Measurements from ENCODE around the gene MINPP1. TPM values are rescaled to one million over a fixed set of nuclear protein-coding genes. Genes with fewer than 3 reads are reported as not detected.

MINPP1 gene
- total and polyA plus RNA-seq, 2 donors from 2014 or later = 13.1 to 15.7 TPM

GRCh38 chr10:87508837-87509236 is 4.1 kb downstream of the MINPP1 start:
- no peak for TF ChIP-seq CTCF (IDR thresholded peaks at IDR 0.05; ENCODE audit: borderline replicate concordance, extremely low read depth, insufficient read depth)
- no peaks in the 10 kb centered on the region for H3K27me3 ChIP-seq (ENCODE audit: control insufficient read depth, insufficient read depth, low read length)
- no peak overlapping the region for H3K4me3 ChIP-seq (ENCODE audit: low read length in 3 of 3)
- no peaks in the 10 kb centered on the region for H3K9me3 ChIP-seq (ENCODE audit: control insufficient read depth in 2 of 3, insufficient read depth in 1 of 3, low read length in 3 of 3)
- H3K36me3 ChIP-seq (ENCODE audit: control insufficient read depth in 2 of 3, insufficient read depth in 3 of 3, low read length in 3 of 3) = peaks cover 0 to 17% (median 8%) of the 10 kb centered on the region in 3 donors
- H3K4me1 ChIP-seq (ENCODE audit: control insufficient read depth in 2 of 3, insufficient read depth in 2 of 3, low read depth in 1 of 3, low read length in 3 of 3) = peaks cover 0 to 5% (median 2%) of the 10 kb centered on the region in 3 donors
- H3K9ac ChIP-seq (ENCODE audit: low read length in 3 of 3) = no peak overlapping the region
- FAIRE-seq = no peak
- no peak overlapping the region for H3K27ac ChIP-seq (ENCODE audit: low read depth in 2 of 2, low read length in 2 of 2)
- no peak for DNase-seq
- intact Hi-C loops (cut with DNase I) = no loop called here

DNA sequence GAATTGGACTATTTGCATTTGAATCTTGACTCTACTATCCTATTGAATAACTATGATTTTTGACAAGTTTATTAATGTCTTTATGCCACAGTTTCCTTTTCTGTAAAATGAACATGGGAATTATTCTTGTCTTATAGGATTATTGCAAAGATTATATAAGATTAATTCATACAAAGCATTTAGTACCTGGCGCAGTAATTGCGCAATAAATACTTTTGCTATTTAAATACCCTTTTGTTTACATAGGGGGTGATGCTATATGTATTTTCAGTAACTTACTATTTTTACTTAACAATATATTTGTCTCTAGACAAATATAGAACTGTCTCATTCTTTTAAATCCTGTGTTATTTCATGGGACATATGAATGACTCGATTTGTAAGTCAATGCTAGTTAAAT is 5.3 kb downstream of the MINPP1 start:
- no peak for TF ChIP-seq CTCF (IDR thresholded peaks at IDR 0.05; ENCODE audit: borderline replicate concordance, extremely low read depth, insufficient read depth)
- Histone ChIP-seq H3K9ac (ENCODE audit: low read length in 3 of 3) (no peak overlapping the region), H3K27me3 (ENCODE audit: control insufficient read depth, insufficient read depth, low read length) (no peaks in the 10 kb centered on the region), H3K9me3 (ENCODE audit: control insufficient read depth in 2 of 3, insufficient read depth in 1 of 3, low read length in 3 of 3) (no peaks in the 10 kb centered on the region), H3K36me3 (ENCODE audit: control insufficient read depth in 2 of 3, insufficient read depth in 3 of 3, low read length in 3 of 3) (peaks cover 0 to 20% (median 12%) of the 10 kb centered on the region in 3 donors), H3K4me1 (ENCODE audit: control insufficient read depth in 2 of 3, insufficient read depth in 2 of 3, low read depth in 1 of 3, low read length in 3 of 3) (peaks cover 0 to 5% (median 2%) of the 10 kb centered on the region in 3 donors), H3K4me3 (ENCODE audit: low read length in 3 of 3) (no peak overlapping the region), H3K27ac (ENCODE audit: low read depth in 2 of 2, low read length in 2 of 2) (no peak overlapping the region)
- intact Hi-C loops (cut with DNase I) = no loop called here
- FAIRE-seq = no peak
- DNase-seq = no peak

GRCh38 chr10:87511526-87511925 is 6.8 kb downstream of the MINPP1 start:
- no peak for TF ChIP-seq CTCF (IDR thresholded peaks at IDR 0.05; ENCODE audit: borderline replicate concordance, extremely low read depth, insufficient read depth)
- Histone ChIP-seq H3K9ac (ENCODE audit: low read length in 3 of 3) (no peak overlapping the region), H3K27ac (ENCODE audit: low read depth in 2 of 2, low read length in 2 of 2) (no peak overlapping the region), H3K27me3 (ENCODE audit: control insufficient read depth, insufficient read depth, low read length) (no peaks in the 10 kb centered on the region), H3K4me3 (ENCODE audit: low read length in 3 of 3) (no peak overlapping the region), H3K4me1 (ENCODE audit: control insufficient read depth in 2 of 3, insufficient read depth in 2 of 3, low read depth in 1 of 3, low read length in 3 of 3) (peaks cover 0 to under 1% (median under 1%) of the 10 kb centered on the region in 3 donors), H3K9me3 (ENCODE audit: control insufficient read depth in 2 of 3, insufficient read depth in 1 of 3, low read length in 3 of 3) (no peaks in the 10 kb centered on the region), H3K36me3 (ENCODE audit: control insufficient read depth in 2 of 3, insufficient read depth in 3 of 3, low read length in 3 of 3) (peaks cover 2 to 20% (median 12%) of the 10 kb centered on the region in 3 donors)
- intact Hi-C loops (cut with DNase I) = no loop called here
- DNase-seq = no peak
- FAIRE-seq = no peak

DNA sequence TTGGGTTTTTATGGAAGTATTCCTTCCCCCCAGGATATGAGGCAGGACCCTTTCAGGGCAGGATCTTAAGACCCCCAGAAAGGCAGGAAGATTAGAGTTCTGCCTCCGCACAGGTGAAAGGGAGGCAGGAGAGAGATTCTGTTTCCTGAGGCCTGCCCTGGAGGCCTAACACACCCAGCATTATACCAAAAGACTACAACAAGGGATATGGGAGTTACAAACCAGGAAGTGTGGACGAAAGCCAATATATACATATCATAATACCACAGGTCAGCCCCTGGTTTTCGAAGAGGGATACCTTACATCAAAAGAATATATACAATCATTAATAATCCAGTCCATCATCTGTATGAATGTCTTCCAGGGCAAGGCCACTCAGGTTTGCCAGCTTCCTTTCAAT is 14.2 kb downstream of the MINPP1 start:
- intact Hi-C loops (cut with DNase I) = no loop called here
- H3K36me3 ChIP-seq (ENCODE audit: control insufficient read depth in 2 of 3, insufficient read depth in 3 of 3, low read length in 3 of 3) = peaks cover 2 to 14% (median 13%) of the 10 kb centered on the region in 3 donors
- TF ChIP-seq CTCF (IDR thresholded peaks at IDR 0.05; ENCODE audit: borderline replicate concordance, extremely low read depth, insufficient read depth) = no peak
- no peaks in the 10 kb centered on the region for H3K9me3 ChIP-seq (ENCODE audit: control insufficient read depth in 2 of 3, insufficient read depth in 1 of 3, low read length in 3 of 3)
- H3K4me1 ChIP-seq (ENCODE audit: control insufficient read depth in 2 of 3, insufficient read depth in 2 of 3, low read depth in 1 of 3, low read length in 3 of 3) = peaks cover 0 to 2% (median 0%) of the 10 kb centered on the region in 3 donors
- DNase-seq (no peak), FAIRE-seq (no peak)
- no peak overlapping the region for H3K4me3 ChIP-seq (ENCODE audit: low read length in 3 of 3)
- no peak overlapping the region for H3K27ac ChIP-seq (ENCODE audit: low read depth in 2 of 2, low read length in 2 of 2)
- no peaks in the 10 kb centered on the region for H3K27me3 ChIP-seq (ENCODE audit: control insufficient read depth, insufficient read depth, low read length)
- H3K9ac ChIP-seq (ENCODE audit: low read length in 3 of 3) = no peak overlapping the region
